ENCODE results near the gene POU6F2. TPM values are rescaled to one million over a fixed set of nuclear protein-coding genes. Genes with fewer than 3 reads are reported as not detected.

POU6F2 gene
- total RNA-seq, 1 experiment from 2014 or later: 0.27 TPM

DNA sequence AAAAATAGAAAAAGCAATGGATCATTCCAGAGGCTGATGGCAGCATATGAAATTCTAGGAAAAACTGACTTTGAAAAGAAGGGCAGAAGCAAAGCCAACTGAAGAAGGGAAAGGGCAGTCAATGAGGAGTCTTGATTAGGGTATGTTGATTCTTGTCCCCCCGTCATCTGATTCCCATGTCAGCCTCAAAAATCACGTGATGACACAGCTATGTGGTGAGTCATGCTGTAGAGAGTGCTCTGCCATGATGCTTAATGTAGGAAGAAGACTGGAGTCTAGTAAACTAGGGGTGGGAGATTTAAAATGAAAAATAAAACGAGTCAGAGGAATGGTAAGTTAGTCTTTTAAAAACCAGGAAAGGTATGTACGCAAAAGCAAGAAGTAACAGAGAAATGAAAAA is 3.9 kb upstream of the POU6F2 start:
- Histone ChIP-seq H3K27ac (ENCODE audit: low read depth, low read length) (no peak overlapping the region), H3K4me3 (replicated peaks in 1 of 2; ENCODE audit: low read depth in 1 of 2, low read length in 2 of 2) (no peak overlapping the region), H3K27me3 (ENCODE audit: insufficient read depth, low read length) (peaks cover 36% of the 10 kb centered on the region), H3K9me3 (ENCODE audit: control insufficient read depth in 1 of 2, insufficient read depth in 1 of 2, low read depth in 1 of 2, low read length in 2 of 2) (no peaks in the 10 kb centered on the region), H3K9ac (ENCODE audit: low read length) (no peak overlapping the region), H3K4me2 (ENCODE audit: low read length) (no peak overlapping the region), H3K36me3 (ENCODE audit: control insufficient read depth in 1 of 2, insufficient read depth in 2 of 2, low read length in 2 of 2) (no peaks in the 10 kb centered on the region), H2AFZ (ENCODE audit: low read depth, low read length, poor library complexity, severe bottlenecking) (no peak overlapping the region), H3K4me1 (ENCODE audit: control insufficient read depth in 1 of 2, insufficient read depth in 2 of 2, low read length in 2 of 2) (no peaks in the 10 kb centered on the region), H4K20me1 (ENCODE audit: insufficient read depth) (no peaks in the 10 kb centered on the region), H3K9me2 (ENCODE audit: insufficient read depth) (no peaks in the 10 kb centered on the region), H3K79me2 (ENCODE audit: insufficient read depth, low read length) (no peaks in the 10 kb centered on the region)
- ATAC-seq (no peak), DNase-seq (ENCODE audit: low read depth, low spot score) (no peak)
- TF ChIP-seq CEBPB (IDR thresholded peaks at IDR 0.05; ENCODE audit: low read depth) (no peak), YY1 (IDR thresholded peaks at IDR 0.05; ENCODE audit: extremely low read depth, insufficient replicate concordance, low read depth, low read length) (no peak), EGR1 (IDR thresholded peaks at IDR 0.05; ENCODE audit: low read depth) (no peak), ELF1 (IDR thresholded peaks at IDR 0.05; ENCODE audit: borderline replicate concordance, low read depth) (no peak), ZNF274 (IDR thresholded peaks at IDR 0.05; ENCODE audit: low read depth, low read length) (no peak), SP1 (IDR thresholded peaks at IDR 0.05; ENCODE audit: low read depth) (no peak), SRF (IDR thresholded peaks at IDR 0.05; ENCODE audit: low read depth) (no peak), POLR2AphosphoS5 (IDR thresholded peaks at IDR 0.05; ENCODE audit: low read depth, low read length) (no peak)
- TF ChIP-seq, protein P1, sequence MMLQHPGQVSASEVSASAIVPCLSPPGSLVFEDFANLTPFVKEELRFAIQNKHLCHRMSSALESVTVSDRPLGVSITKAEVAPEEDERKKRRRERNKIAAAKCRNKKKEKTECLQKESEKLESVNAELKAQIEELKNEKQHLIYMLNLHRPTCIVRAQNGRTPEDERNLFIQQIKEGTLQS (IDR thresholded peaks at IDR 0.05): no peak
- ChIA-PET POLR2A (no interaction called here), CTCF (no interaction called here), RAD21 (ENCODE audit: low non-redundant PET in 1 of 2, low total read pairs in 2 of 2, uncharacterized antibody in 2 of 2, unreplicated experiment in 2 of 2) (no interaction called here)
- intact Hi-C loops (cut with micrococcal nuclease): no loop called here
- no TSS peak for BruUV-seq (replicated peaks)

DNA sequence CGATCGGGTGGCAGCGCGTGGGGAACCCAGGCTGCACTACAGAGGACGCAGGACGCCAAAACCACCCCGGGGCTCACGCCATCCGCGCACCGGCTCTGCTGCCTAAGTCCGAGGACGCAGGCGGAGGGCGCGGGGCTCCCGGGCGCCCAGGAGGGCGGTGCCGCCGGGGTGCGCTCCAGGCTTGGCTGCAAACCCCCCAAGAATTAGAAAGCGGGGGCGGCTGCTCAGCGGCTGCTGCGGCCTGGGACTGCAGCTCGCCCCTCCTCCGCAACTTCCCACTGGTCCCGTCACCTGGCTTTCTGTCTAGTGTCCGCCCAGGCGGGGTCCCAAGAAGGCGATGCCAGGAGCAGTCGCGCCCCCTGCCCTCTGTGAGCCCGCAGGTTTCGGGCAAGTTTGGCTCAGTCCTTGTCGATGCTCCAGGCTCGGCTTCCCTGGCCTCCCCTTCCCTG is 1.7 kb upstream of the POU6F2 start:
- H3K36me3 ChIP-seq (ENCODE audit: control insufficient read depth in 1 of 2, insufficient read depth in 2 of 2, low read length in 2 of 2): no peaks in the 10 kb centered on the region
- H2AFZ ChIP-seq (ENCODE audit: low read depth, low read length, poor library complexity, severe bottlenecking): no peak overlapping the region
- H3K4me2 ChIP-seq (ENCODE audit: low read length): no peak overlapping the region
- no peak overlapping the region for H3K27ac ChIP-seq (ENCODE audit: low read depth, low read length)
- TF ChIP-seq EZH2phosphoT487 (IDR thresholded peaks at IDR 0.05; ENCODE audit: borderline replicate concordance) (no peak), SRF (IDR thresholded peaks at IDR 0.05; ENCODE audit: low read depth) (no peak), EGR1 (IDR thresholded peaks at IDR 0.05; ENCODE audit: low read depth) (no peak), POLR2A (IDR thresholded peaks at IDR 0.05; ENCODE audit: borderline replicate concordance, extremely low read depth, insufficient read depth, insufficient read length) (no peak), CTCF (IDR thresholded peaks at IDR 0.05 in 2 of 3, conservative IDR thresholded peaks at IDR 0.05 in 1 of 3; ENCODE audit: borderline replicate concordance in 1 of 3, insufficient read depth in 1 of 3, low read depth in 2 of 3, low read length in 2 of 3) (no peak)
- TF ChIP-seq, protein P2, sequence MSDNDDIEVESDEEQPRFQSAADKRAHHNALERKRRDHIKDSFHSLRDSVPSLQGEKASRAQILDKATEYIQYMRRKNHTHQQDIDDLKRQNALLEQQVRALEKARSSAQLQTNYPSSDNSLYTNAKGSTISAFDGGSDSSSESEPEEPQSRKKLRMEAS (IDR thresholded peaks at IDR 0.05): no peak
- H3K4me1 ChIP-seq (ENCODE audit: control insufficient read depth in 1 of 2, insufficient read depth in 2 of 2, low read length in 2 of 2): no peaks in the 10 kb centered on the region
- CTCF ChIA-PET: no interaction called here
- DNase-seq (ENCODE audit: low read depth, low spot score): no peak
- no peaks in the 10 kb centered on the region for H4K20me1 ChIP-seq (ENCODE audit: insufficient read depth)
- no peak for ATAC-seq
- intact Hi-C loops (cut with micrococcal nuclease): no loop called here
- H3K79me2 ChIP-seq (ENCODE audit: insufficient read depth, low read length): no peaks in the 10 kb centered on the region
- H3K9me3 ChIP-seq (ENCODE audit: control insufficient read depth in 1 of 2, insufficient read depth in 1 of 2, low read depth in 1 of 2, low read length in 2 of 2): no peaks in the 10 kb centered on the region
- no TSS peak for BruUV-seq (replicated peaks)
- H3K4me3 ChIP-seq (replicated peaks in 1 of 2; ENCODE audit: low read depth in 1 of 2, low read length in 2 of 2): no peak overlapping the region
- no peaks in the 10 kb centered on the region for H3K9me2 ChIP-seq (ENCODE audit: insufficient read depth)
- H3K27me3 ChIP-seq (ENCODE audit: insufficient read depth, low read length): peaks cover 47% of the 10 kb centered on the region
- no peak overlapping the region for H3K9ac ChIP-seq (ENCODE audit: low read length)
- RAD21 ChIA-PET (ENCODE audit: low non-redundant PET in 1 of 2, low total read pairs in 2 of 2, uncharacterized antibody in 2 of 2, unreplicated experiment in 2 of 2): no interaction called here
- POLR2A ChIA-PET: no interaction called here
